ENCODE measurements around the gene ACVR1B.

The ACVR1B gene

GRCh38 chr12:51905471-51906429 lies 45.7 kb upstream of the ACVR1B start:
- no peaks in the 10 kb centered on the region for H4K20me1 ChIP-seq (ENCODE audit: insufficient read depth, low read length)
- no peak overlapping the region for H3K4me3 ChIP-seq (ENCODE audit: low read length)
- H3K9me3 ChIP-seq (replicated peaks; ENCODE audit: insufficient read depth, low read length) = no peaks in the 10 kb centered on the region
- no peak for DNase-seq
- no peak overlapping the region for H2AFZ ChIP-seq (ENCODE audit: low read length)
- H3K4me1 ChIP-seq (ENCODE audit: low read length) = no peaks in the 10 kb centered on the region
- H3K9ac ChIP-seq (ENCODE audit: low read length) = no peak overlapping the region
- H3K4me2 ChIP-seq (ENCODE audit: low read depth, low read length) = no peak overlapping the region
- H3K36me3 ChIP-seq (replicated peaks; ENCODE audit: insufficient read depth, low read length) = no peaks in the 10 kb centered on the region
- H3K27me3 ChIP-seq (replicated peaks; ENCODE audit: insufficient read depth, low read length) = peaks cover 14% of the 10 kb centered on the region
- H3K9me2 ChIP-seq (replicated peaks; ENCODE audit: insufficient read depth, low read length) = no peaks in the 10 kb centered on the region
- H3K27ac ChIP-seq (ENCODE audit: low read length) = no peak overlapping the region
- no peak for TF ChIP-seq EZH2phosphoT487 (IDR thresholded peaks at IDR 0.05; ENCODE audit: low read length)
- no peak for TF ChIP-seq EZH2 (optimal IDR thresholded peaks at IDR 0.05; ENCODE audit: low read depth, low read length)
- no peaks in the 10 kb centered on the region for H3K79me2 ChIP-seq (ENCODE audit: low read length)
- no peaks in the 10 kb centered on the region for H3F3A ChIP-seq (ENCODE audit: insufficient read depth, low read length)

- Histone ChIP-seq H3K27ac (ENCODE audit: low read length) (no peak overlapping the region), H3K4me1 (ENCODE audit: low read length) (no peaks in the 10 kb centered on the region), H3K4me2 (ENCODE audit: low read depth, low read length) (no peak overlapping the region), H4K20me1 (ENCODE audit: insufficient read depth, low read length) (no peaks in the 10 kb centered on the region), H3K36me3 (replicated peaks; ENCODE audit: insufficient read depth, low read length) (no peaks in the 10 kb centered on the region), H3K9me3 (replicated peaks; ENCODE audit: insufficient read depth, low read length) (no peaks in the 10 kb centered on the region), H3K79me2 (ENCODE audit: low read length) (no peaks in the 10 kb centered on the region), H3K9ac (ENCODE audit: low read length) (no peak overlapping the region), H3K9me2 (replicated peaks; ENCODE audit: insufficient read depth, low read length) (no peaks in the 10 kb centered on the region), H3F3A (ENCODE audit: insufficient read depth, low read length) (no peaks in the 10 kb centered on the region), H3K4me3 (ENCODE audit: low read length) (no peak overlapping the region), H3K27me3 (replicated peaks; ENCODE audit: insufficient read depth, low read length) (peaks cover 14% of the 10 kb centered on the region), H2AFZ (ENCODE audit: low read length) (no peak overlapping the region)
- no peak for TF ChIP-seq EZH2phosphoT487 (IDR thresholded peaks at IDR 0.05; ENCODE audit: low read length)
- no peak for TF ChIP-seq EZH2 (optimal IDR thresholded peaks at IDR 0.05; ENCODE audit: low read depth, low read length)
- no peak for TF ChIP-seq CTCF (IDR thresholded peaks at IDR 0.05; ENCODE audit: low read length)
- DNase-seq = no peak
Measured at GRCh38 chr12:51906430-51907082, 44.9 kb upstream of the ACVR1B start.

GRCh38 chr12:51907083-51907855 lies 44.2 kb upstream of the ACVR1B start, which contains the start of gene ACVRL1:
Gene ACVRL1 (plus strand): TSS chr12:51907504. CDS start chr12:51912475, 4,971 bp downstream.
- no peak for DNase-seq

More at GRCh38 chr12:51907083-51907855, 44.2 kb upstream of the ACVR1B start, which contains the start of gene ACVRL1:
- Histone ChIP-seq H3K27ac (ENCODE audit: low read length) (no peak within 1 kb of the TSS), H2AFZ (ENCODE audit: low read length) (no peak within 1 kb of the TSS), H3K36me3 (replicated peaks; ENCODE audit: insufficient read depth, low read length) (no peaks in the 10 kb centered on the region), H3K4me3 (ENCODE audit: low read length) (no peak within 1 kb of the TSS), H3K9me3 (replicated peaks; ENCODE audit: insufficient read depth, low read length) (no peaks in the 10 kb centered on the region), H3K9ac (ENCODE audit: low read length) (no peak within 1 kb of the TSS), H3K27me3 (replicated peaks; ENCODE audit: insufficient read depth, low read length) (peaks cover 14% of the 10 kb centered on the region), H4K20me1 (ENCODE audit: insufficient read depth, low read length) (no peaks in the 10 kb centered on the region), H3K4me1 (ENCODE audit: low read length) (no peaks in the 10 kb centered on the region), H3F3A (ENCODE audit: insufficient read depth, low read length) (no peaks in the 10 kb centered on the region), H3K9me2 (replicated peaks; ENCODE audit: insufficient read depth, low read length) (no peaks in the 10 kb centered on the region), H3K4me2 (ENCODE audit: low read depth, low read length) (no peak within 1 kb of the TSS), H3K79me2 (ENCODE audit: low read length) (no peaks in the 10 kb centered on the region)
- TF ChIP-seq CTCF (IDR thresholded peaks at IDR 0.05; ENCODE audit: low read length) (no peak), EZH2 (optimal IDR thresholded peaks at IDR 0.05; ENCODE audit: low read depth, low read length) (no peak), EZH2phosphoT487 (IDR thresholded peaks at IDR 0.05; ENCODE audit: low read length) (no peak)

Data from MM.1S (cell line).